ENCODE measurements around the gene EVI2B.

Gene EVI2B

GRCh38 chr17:31310260-31310659 is 3.6 kb downstream of the EVI2B start:
- H3K27ac ChIP-seq: no peak overlapping the region
- H3K4me3 ChIP-seq: no peak overlapping the region
- no peak for DNase-seq (ENCODE audit: low spot score)
- no peak for TF ChIP-seq CTCF (IDR thresholded peaks at IDR 0.05)

GRCh38 chr17:31309556-31309955 is 4.3 kb downstream of the EVI2B start:
- Histone ChIP-seq H3K4me3 (no peak overlapping the region), H3K27ac (peak overlapping the region in 1 of 2 donors; percentile 13)
- DNase-seq (ENCODE audit: low spot score): no peak

GRCh38 chr17:31308372-31309334 is 5.2 kb downstream of the EVI2B start:
- no peak overlapping the region for H3K4me3 ChIP-seq
- no peak for TF ChIP-seq CTCF (IDR thresholded peaks at IDR 0.05)
- H3K27ac ChIP-seq: peak overlapping the region in 1 of 2 donors; percentile 30
- DNase-seq (ENCODE audit: low spot score): no peak

More at GRCh38 chr17:31309556-31309955, 4.3 kb downstream of the EVI2B start:
- TF ChIP-seq CTCF (IDR thresholded peaks at IDR 0.05): no peak

- TF ChIP-seq CTCF (IDR thresholded peaks at IDR 0.05): no peak
- H3K4me3 ChIP-seq: no peak overlapping the region
- H3K27ac ChIP-seq: no peak overlapping the region
- DNase-seq (ENCODE audit: low spot score): no peak
Observed at GRCh38 chr17:31307640-31308039, 6.2 kb downstream of the EVI2B start.

GRCh38 chr17:31299624-31300023 is 14.2 kb downstream of the EVI2B start:
- no peak for TF ChIP-seq CTCF (IDR thresholded peaks at IDR 0.05)
- Histone ChIP-seq H3K4me3 (no peak overlapping the region), H3K27ac (no peak overlapping the region)
- DNase-seq (ENCODE audit: low spot score): no peak

GRCh38 chr17:31297090-31297489 is 16.8 kb downstream of the EVI2B start, which contains the start of gene OMG:
Gene OMG, minus strand, starts transcription at chr17:31297239. Its CDS starts 908 bp downstream, at chr17:31296331.
- TF ChIP-seq CTCF (IDR thresholded peaks at IDR 0.05): no peak
- no peak within 1 kb of the TSS for H3K4me3 ChIP-seq
- DNase-seq (ENCODE audit: low spot score): no peak
- no peak within 1 kb of the TSS for H3K27ac ChIP-seq

GRCh38 chr17:31296142-31296541 is 17.7 kb downstream of the EVI2B start:
- no peak overlapping the region for H3K27ac ChIP-seq
- TF ChIP-seq CTCF (IDR thresholded peaks at IDR 0.05): no peak
- H3K4me3 ChIP-seq: no peak overlapping the region
- DNase-seq (ENCODE audit: low spot score): no peak
